IPS-NIHi7 (cell line): Measurements from ENCODE around the gene EVA1C.
"Not testable (repeated sequence)": the region's sequence is repeated elsewhere in the genome, so short reads cannot be mapped to it uniquely, and the experiment has no call there.

Source experiments
- DNase-seq: peaks from one replicate; pipeline ENCODE4 v3.0.0; 2012; ENCODE audit warnings: mixed read lengths; ENCODE audit errors: extremely low spot score

Gene EVA1C

DNA sequence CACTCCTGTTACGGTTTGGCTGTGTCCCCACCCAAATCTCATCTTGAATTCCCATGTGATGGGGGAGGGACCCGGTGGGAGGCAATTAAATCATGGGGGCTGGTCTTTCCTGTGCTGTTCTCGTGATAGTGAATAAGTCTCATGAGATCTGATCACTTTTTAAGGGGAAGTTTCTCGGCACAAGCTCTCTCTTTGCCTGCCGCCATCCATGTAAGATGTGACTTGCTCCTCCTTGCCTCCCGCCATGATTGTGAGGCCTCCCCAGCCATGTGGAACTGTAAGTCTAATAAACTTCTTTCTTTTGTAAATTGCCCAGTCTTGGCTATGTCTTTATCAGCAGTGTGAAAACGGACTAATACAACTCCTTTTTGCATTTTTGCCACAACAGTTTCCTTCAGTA, 118.3 kb downstream of the EVA1C start:
- not testable (repeated sequence) for DNase-seq

DNA sequence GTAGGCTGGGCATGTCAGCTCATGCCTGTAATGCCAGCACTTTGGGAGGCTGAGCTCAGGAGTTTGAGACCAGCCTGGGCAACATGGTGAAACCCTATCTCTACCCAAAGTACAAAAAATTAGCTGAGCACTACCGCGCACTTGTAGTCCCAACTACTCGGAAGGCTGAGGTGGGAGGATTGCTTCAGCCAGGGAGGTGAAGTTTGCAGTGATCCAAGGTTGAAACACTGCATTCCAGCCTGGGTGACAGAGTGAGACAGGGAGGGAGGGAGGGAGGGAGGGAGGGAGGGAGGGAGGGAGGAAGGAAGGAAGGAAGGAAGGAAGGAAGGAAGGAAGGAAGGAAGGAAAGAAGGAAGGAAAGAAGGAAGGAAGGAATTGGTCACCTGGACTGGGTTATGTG, 119.1 kb downstream of the EVA1C start:
- not testable (repeated sequence) for DNase-seq

DNA sequence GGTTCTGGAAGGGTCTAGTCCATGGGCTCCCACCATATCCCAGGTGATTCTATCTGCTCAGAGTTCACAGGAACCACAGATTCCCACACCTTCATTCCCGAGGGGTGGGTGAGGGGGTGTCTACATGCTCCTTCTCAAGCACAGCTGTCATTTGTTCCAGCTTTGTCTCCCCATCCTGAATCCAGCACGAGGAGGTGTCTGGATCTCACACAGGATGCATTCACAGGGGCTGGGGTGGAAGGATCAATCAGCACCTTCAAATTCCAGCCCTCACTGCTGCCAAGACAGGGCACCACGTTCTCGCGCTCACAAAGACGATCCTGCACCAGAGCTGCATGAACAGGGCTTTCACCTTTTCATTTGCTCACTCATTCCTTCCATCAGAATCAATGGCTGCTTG, 120.1 kb downstream of the EVA1C start:
- DNase-seq = no peak

DNA sequence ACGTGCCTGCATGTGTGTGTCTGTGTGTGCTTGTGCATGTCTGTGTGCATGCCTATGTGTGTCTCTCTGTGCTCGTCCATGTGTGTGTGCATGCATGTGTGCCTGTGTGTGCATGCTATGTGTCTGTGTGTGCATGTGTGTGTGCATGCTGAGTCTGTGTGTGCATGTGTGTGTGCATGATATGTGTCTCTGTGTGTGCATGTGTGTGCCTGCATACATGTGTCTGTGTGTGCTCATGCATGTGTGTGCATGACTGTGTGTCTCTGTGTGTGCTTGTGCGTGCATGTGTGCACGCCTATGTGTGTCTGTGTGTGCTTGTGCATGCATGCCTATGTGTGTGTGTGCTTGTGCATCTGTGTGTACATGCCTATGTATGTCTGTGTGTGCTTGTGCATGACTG, 120.5 kb downstream of the EVA1C start:
- DNase-seq = no peak

DNA sequence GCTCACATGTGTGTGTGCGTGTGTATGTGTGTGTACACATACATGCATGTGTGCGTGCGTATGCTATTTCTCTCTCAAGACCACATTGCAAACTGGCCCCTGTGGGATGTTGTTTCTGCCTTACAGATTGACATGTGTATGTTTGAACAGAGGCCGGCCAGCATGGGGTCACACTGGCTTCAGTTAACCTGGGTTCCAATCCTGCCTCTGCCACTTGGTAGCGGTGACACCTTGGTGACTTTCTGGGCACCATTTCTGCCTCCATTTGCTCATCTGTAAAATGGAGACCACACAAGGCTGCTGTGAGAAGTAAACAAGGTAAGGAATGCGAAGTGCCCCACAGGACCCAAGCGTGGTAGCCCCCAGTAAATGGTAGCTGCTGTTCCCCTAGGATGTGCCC, 121.1 kb downstream of the EVA1C start:
- DNase-seq = no peak

DNA sequence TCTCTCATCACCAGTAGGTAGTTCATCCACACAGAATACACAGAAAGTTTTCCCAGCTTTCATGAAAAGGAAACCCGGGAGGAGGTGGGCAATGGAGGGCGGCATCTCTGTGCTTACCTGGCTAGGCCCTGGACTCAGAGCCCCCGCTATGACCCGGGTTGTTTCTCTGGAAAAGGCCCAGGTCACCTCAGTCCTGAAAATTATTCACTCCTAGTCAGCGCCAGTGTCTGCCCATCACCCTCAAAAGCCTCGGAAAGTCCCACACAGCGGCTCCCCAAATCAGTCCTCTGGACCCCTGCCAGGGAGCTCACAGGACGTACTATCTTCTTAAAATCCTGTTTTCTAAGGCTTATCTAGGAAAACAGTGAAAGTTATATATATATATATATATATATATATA, 121.6 kb downstream of the EVA1C start:
- DNase-seq = no peak

DNA sequence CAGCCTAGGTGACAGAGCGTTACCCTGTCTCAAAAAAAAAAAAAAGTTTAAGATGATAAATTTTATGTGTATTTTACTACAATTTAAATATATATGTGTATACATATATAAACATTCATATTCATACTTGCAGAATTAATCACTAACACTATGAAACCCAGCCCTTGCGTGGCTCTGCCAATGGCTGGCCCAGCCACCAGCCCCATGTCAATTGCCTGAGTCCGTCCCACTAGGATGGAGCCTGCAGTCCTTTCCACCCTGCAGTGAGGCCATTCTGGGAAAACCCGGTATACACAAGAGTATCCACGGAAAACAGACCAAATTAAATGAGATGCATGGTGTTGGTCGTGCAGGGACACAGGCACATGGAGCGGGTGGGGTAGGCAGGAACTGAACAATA, 123.1 kb downstream of the EVA1C start:
- no peak for DNase-seq

DNA sequence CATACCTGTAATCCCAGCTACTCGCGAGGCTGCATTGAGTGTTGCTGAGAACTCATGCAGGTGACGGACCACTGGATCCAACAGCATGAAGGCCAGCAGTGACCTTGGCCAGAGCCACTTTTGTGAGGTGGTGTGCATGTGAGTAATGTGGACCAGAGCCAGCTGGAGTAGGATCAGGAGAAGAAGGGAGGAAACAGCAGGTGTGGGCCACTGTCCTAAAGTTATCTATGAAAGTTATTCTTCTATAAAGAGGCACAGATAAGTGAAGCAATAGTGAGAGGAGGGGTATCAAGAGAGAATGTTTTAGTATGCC, 125.0 kb downstream of the EVA1C start:
- no peak for DNase-seq

DNA sequence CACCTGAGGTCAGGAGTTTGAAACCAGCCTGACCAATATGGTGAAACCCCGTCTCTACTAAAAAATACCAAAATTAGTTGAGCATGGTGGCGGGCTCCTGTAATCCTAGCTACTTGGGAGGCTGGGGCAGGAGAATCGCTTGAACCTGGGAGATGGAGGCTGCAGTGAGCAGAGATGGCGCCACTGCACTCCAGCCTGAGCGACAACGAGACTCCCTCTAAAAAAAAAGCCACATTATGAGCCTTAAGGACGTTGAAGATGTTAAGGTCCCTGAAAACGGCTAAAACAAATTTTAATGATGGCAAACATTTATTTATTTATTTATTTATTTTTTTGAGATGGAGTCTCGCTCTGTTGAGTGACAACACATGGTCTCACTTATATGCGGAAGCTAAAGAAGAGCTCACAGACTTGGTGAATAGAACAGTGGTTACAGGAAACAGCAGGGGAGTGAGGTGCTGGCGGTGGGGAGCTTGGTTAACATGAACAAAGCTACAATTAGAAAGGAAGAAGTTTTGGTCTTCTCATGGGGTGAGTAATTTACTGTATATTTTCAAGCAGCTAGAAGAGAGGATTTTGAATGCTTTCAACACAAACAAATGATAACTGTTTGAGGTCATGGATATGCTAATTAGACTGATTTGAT, 125.8 kb downstream of the EVA1C start:
- DNase-seq = no peak

DNA sequence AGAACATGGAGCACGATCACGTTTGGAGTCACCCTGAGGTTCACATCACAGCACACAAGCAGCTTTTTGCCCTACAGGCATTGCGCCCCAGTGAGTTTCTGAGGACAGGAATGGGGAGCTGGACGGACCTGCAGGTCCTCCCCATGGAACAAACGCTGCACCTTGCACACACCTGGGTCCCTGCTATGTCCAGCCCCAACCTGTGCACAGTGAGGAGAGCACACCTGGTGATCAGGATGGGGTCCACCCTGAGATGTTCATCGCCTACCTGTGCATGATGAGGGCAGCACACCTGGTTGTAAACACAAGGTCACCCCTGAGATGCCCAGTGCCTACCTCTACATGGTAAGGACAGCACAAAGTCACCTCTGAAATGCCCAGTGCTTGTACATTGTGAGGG, 126.9 kb downstream of the EVA1C start:
- no peak for DNase-seq

DNA sequence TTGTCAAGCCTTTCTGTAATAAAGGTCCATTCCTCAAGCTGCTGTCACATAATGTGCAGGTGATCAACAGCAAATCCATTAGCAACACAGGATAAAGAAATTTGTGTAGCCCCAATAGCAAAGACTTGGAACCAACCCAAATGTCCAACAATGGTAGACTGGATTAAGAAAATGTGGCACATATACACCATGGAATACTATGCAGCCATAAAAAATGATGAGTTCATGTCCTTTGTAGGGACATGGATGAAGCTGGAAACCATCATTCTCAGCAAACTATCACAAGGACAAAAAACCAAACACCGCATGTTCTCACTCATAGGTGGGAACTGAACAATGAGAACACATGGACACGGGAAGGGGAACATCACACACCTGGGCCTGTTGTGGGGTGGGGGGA, 130.6 kb downstream of the EVA1C start:
- not testable (repeated sequence) for DNase-seq

DNA sequence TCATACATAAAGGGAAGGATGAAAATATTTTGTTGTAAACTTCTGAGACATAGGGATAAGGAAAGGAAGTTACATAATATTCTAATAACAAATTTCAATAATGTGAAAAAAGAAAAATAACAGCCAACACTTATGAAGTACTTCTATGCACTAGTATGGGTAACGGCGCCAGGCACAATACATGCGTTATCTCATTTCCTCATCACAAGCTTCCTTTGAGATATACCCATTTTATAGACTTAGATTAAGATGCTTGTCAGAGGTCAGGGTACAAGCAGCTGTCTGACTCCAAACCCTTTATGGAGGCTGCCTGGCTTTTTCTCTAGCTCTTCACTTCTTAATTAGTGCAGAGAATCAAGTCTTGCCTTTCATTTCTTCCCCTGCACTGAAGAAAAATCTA, 131.5 kb downstream of the EVA1C start:
- no peak for DNase-seq

DNA sequence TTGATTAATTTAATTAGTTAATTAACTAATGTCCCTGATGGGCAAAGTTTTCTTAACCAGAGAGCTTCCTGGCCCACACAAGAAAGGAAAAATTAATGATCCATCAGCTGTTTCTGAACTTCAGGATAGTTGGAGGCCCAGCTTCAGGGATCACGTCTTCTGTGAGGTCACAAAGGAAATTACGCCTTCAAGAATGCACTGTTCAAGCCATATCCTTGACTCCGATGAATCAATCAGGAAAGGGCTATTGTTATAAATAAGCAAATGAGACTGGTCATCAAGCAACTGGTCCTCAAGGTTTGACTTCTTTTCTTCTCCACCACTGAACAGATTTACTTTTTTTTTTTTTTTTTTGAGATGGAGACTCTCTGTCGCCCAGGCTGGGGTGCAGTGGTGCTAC, 132.2 kb downstream of the EVA1C start:
- DNase-seq = no peak

DNA sequence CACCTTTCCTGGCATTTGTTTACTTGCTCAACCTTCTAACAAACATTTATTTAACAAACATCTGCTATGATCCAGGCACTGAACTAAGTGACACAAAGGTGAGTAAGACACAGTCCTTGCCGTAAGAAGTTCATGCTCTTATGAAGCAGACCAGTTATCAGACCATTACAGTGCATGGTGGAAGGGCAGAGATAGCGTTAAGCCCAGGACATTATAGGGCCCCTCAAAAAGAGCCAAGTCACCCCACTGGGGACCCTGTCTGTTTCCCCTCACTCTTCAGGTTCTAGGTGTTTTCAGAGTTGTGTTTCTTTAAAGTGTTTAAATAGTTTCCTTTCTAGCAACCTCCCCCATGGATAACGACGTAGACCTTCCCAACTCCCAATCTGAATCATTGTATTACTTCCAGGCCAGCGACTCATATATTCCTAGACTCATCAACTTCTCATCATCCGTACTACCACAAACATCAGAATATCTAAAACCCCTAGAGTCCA, 133.5 kb downstream of the EVA1C start:
- DNase-seq = no peak

DNA sequence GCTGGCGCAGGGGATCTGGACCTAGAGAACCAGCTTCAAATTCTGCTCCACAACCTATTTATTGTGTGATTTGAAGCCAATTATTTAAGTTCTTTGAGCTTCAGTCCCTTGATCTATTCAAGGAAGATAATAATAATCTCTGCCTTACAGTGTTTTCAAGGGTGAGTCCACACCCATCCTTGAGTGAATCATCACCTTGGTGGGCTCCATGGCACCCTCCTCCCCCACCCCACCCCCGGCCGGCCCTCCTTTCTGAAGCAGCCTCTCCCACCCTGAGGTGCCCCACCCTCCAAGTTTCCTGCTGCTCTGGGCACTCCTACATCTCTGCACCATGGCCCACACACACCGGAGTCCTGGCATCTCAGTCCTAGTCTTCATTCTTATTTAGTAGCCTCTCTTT, 134.5 kb downstream of the EVA1C start:
- DNase-seq = no peak

DNA sequence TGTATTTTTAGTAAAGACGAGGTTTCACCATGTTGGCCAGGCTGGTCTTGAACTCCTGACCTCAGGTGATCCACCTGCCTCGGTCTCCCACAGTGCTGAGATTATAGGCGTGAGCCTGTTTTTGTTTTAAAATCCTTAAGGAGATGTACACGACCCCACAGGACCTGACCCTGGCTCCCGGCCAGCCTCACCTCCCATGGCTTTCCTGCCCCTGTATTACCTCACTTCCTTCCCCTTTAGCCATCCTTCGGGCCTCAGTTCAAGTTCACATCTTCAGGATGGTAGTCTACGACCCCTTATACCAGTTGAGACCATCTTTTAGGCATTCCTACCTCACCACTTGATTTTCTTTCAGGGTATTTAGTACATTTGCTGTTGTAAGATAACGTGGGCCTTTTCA, 136.5 kb downstream of the EVA1C start:
- DNase-seq = no peak

DNA sequence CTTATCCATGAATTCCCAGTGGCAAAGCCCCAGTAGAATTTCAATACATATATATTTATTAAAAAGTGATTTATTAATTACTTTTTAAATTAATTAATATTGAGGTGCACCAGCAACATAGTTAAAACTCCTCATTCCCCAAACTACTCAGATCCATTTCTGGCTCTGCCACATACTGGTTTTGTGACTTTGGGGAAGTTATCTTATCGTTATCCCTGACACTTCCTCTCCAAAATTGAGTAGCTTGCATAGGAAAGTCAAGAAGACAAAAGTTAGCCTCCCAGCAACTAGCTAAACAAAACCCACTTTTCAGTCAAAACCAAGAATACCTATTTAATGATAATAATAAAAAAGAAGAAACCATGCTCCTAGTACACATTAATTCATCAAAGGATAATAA, 136.9 kb downstream of the EVA1C start:
- DNase-seq = no peak

DNA sequence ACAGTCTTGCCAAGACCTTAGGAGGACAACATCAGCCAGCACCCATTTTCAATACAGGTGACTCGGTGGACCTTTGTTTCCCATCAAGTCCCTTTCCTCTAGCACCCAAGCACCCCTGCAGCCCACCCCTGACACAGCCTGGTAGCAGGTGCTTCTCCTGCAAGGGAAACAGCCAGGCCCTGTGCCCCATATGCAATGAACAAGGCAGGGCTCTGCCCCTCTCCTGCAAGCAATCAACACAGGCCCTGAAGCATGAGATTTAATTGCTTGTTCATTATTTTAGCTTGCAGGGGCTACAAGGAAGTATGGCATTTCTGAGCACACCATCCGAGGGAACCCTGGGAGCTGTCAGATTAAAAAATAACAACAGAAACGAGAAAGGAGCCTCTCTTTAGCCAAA, 137.4 kb downstream of the EVA1C start:
- DNase-seq = no peak

DNA sequence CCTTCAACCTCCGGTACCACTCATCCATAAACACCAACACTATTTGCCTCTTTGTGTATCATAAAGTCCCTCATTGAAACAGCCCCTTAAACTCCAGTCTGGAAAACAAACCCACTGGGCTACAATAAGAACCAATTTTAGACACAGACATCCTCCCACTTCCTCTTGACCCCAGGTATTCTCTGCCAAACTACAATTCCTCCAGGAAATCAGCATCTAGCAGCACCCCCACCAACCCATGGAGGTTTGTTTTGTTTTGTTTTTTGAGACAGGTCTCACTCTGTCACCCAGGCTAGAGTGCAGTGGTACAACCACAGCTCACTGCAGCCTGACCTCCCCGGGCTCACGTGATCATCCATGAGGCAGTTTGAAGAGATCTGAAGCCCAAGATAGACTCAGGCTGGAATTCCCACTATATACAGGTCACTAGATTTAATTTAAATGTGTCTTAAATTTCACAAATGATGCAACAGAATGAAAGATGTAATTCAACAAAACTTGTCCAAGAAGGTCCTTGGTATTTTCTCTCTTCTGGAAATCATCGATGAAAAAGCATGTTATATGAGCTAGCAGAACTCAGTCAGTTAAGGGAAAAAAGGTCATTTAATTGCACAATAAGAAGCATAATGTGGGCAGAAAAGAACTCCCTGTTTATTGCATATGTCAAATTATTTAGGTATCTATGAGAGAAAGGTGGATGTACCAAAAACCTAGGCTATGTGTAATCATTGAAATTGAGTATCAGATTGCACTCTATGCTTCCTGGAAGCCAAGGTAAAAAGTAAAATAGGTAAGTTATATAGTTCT, 142.5 kb downstream of the EVA1C start:
- no peak for DNase-seq

DNA sequence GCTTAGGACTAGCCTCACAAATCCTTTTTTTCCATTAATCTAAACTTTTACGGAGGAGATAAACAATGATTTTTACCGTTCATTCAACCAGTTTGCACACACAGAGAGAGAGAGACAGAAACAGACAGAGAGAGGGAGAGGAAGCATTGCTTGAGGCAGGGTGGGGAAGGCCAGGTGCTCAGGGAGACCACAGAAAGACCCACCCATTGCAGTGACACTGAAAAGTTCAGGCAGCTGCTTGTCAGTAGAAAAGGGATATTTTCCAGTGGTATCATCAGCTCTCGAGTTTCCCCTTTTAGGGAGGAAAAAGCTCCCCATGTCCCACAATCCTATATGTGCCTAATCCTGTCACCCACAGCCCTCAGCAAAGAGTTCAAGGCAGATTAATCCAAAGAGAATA, 145.6 kb downstream of the EVA1C start:
- DNase-seq = no peak

DNA sequence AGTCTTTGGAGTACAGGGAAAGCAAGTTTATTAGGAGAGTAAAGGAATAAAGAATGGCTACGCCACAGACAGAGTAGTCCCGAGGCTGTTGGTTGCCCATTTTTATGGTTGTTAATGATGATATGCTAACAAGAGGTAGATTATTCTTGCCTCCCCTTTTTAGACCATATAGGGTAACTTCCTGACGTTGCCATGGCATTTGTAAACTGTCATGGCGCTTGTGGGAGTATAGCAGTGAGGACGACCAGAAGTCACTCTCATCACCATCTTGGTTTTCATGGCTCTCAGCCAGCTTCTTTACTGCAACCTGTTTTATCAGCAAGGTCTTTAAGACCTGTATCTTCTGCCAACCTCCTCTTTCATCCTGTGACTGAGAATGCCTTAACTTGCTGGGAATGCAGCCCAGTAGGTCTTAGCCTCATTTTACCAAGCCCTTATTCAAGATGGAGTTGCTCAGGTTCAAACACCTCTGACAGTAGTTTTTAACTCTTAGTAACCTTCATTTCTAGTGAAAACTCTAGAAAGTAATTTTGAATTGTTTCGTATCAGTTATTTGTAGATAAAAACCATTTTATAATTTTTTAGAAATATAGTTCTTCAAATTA, 146.6 kb downstream of the EVA1C start:
- DNase-seq = no peak

DNA sequence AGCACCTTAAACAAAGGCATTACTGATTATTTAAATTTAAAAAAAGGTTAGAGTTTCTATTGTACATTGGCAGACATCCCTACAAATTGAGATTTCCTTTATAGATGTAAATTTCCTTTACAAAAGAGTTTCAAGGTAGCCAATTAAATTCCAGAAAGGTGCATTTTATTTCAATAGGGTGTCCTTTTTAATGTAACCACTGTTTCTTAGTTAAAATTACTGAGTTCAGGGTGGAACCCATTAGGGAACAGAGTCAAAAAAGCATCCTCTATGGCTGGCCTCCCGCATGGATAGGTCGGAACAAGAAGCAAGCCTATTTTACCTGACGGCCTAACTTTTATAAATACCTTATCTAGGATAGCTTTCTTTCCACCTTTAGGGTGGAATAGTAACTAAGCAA, 148.4 kb downstream of the EVA1C start:
- no peak for DNase-seq

DNA sequence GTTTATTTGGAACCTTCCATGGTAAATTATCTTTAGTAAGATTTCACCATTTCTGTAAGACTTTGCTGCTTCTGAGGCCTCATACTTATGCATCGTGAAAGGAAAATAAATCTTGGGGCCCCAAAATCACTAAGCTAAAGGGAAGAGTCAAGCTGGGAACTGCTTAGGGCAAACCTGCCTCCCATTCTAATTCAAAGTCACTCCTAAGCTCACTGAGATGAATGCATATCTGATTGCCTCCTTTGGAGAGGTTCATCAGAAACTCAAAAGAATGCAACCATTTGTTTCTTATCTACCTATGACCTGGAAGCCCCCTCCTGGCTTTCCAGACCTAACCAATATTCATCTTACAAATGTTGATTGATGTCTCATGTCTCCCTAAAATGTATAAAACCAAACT, 149.0 kb downstream of the EVA1C start:
- DNase-seq = not testable (repeated sequence)
